HepG2 (cell line): Measurements from ENCODE around the gene ARHGEF1. TPM values are rescaled to one million over a fixed set of nuclear protein-coding genes. Genes with fewer than 3 reads are reported as not detected.
A peak's percentile ranks its signal among the peaks of the same experiment; 100 is the strongest.

Source experiments
- CBX5 ChIP-seq: sonication (generic); formaldehyde crosslinking; IDR thresholded peaks from 2 replicates; pipeline ENCODE4 v1.4.0; 2020; ENCODE audit warnings: missing genetic modification reagents, borderline replicate concordance
- HNRNPL ChIP-seq: fragments of 200-400 bp; formaldehyde crosslinking; IDR thresholded peaks from 2 replicates; pipeline ENCODE4 v1.6.1; 2017; ENCODE audit warnings: mild to moderate bottlenecking, low read depth, low read length
- MEF2D ChIP-seq: sonication (generic); formaldehyde crosslinking; IDR thresholded peaks from 2 replicates; pipeline ENCODE4 v1.5.1; 2020; ENCODE audit warnings: mild to moderate bottlenecking, missing genetic modification reagents
- NCOA5 ChIP-seq: sonication (generic); formaldehyde crosslinking; IDR thresholded peaks from 2 replicates; pipeline ENCODE4 v1.4.0; 2020; ENCODE audit warnings: missing genetic modification reagents
- NR1H2 ChIP-seq: sonication (generic); formaldehyde crosslinking; IDR thresholded peaks from 2 replicates; pipeline ENCODE4 v1.8.1; 2022; ENCODE audit warnings: low read depth, missing genetic modification reagents, borderline replicate concordance
- RELA ChIP-seq: sonication (generic); formaldehyde crosslinking; IDR thresholded peaks from 2 replicates; pipeline ENCODE4 v1.4.0; 2020; ENCODE audit warnings: missing genetic modification reagents
- SYNCRIP ChIP-seq: fragments of 200-400 bp; formaldehyde crosslinking; IDR thresholded peaks from 2 replicates; pipeline ENCODE4 v1.6.1; 2018; ENCODE audit warnings: mild to moderate bottlenecking, low read depth, low read length; ENCODE audit not compliant: insufficient read depth
- TEAD2 ChIP-seq: sonication (generic); formaldehyde crosslinking; IDR thresholded peaks from 2 replicates; pipeline ENCODE4 v1.9.0; 2021; ENCODE audit warnings: missing genetic modification reagents
- ZC3H4 ChIP-seq: sonication (generic); formaldehyde crosslinking; IDR thresholded peaks from 2 replicates; pipeline ENCODE4 v1.4.0; 2020; ENCODE audit warnings: missing genetic modification reagents, borderline replicate concordance
- ZFP62 ChIP-seq: sonication (generic); formaldehyde crosslinking; IDR thresholded peaks from 2 replicates; pipeline ENCODE4 v1.4.0; 2020; ENCODE audit warnings: missing genetic modification reagents
- ZNF256 ChIP-seq: sonication (generic); formaldehyde crosslinking; conservative IDR thresholded peaks from 2 replicates; pipeline ENCODE4 v1.4.0; 2020; ENCODE audit warnings: missing genetic modification reagents
- ZNF510 ChIP-seq: sonication (generic); formaldehyde crosslinking; IDR thresholded peaks from 2 replicates; pipeline ENCODE4 v1.4.0; 2020; ENCODE audit warnings: low read depth, mild to moderate bottlenecking, missing genetic modification reagents
- ZNF7 ChIP-seq: IDR thresholded peaks from 2 replicates; pipeline ENCODE4 v1.6.1; 2016; ENCODE audit warnings: missing biosample characterization, missing genetic modification reagents
- polyA plus RNA-seq, 8 experiments: library from polyadenylated mRNA; depleted of rRNA in 3 of 8; stranded (reverse) in 7 of 8; unstranded in 1 of 8; fragments of >200 nt; fragmentation: Illumina TruSeq in 4 of 8; extraction: Trizol in 4 of 8; gene quantifications; 2 replicates each; pipeline versions ENCODE4 v1.2.1 to v1.2.3, GENCODE V29; 2011 to 2016; ENCODE audit warnings: low read depth in 4 of 8, missing spikeins in 1 of 8, mixed read lengths in 1 of 8; ENCODE audit not compliant: insufficient read depth in 1 of 8
- total RNA-seq, 5 experiments: library from RNA; depleted of rRNA; stranded (reverse); fragments of >200 nt; fragmentation: Illumina TruSeq; extraction: Trizol; gene quantifications; 2 replicates each; pipeline ENCODE4 v1.2.3, GENCODE V29; 2016; ENCODE audit warnings: low read depth in 1 of 5
- TF ChIP-seq, protein P1 (sequence below): sonication (generic); formaldehyde crosslinking; IDR thresholded peaks from 2 replicates; pipeline ENCODE4 v1.5.1; 2020; ENCODE audit warnings: missing genetic modification reagents, mild to moderate bottlenecking, borderline replicate concordance
- TF ChIP-seq, protein P2 (sequence below): sonication (generic); formaldehyde crosslinking; IDR thresholded peaks from 2 replicates; pipeline ENCODE4 v1.8.0; 2022; ENCODE audit warnings: mild to moderate bottlenecking, missing genetic modification reagents, moderate library complexity
- TF ChIP-seq, protein P3 (sequence below): sonication (generic); IDR thresholded peaks from 2 replicates; pipeline ENCODE4 v1.6.1; 2016; ENCODE audit warnings: low read depth, borderline replicate concordance
- TF ChIP-seq, protein P4 (sequence below): sonication (generic); formaldehyde crosslinking; IDR thresholded peaks from 2 replicates; pipeline ENCODE4 v1.4.0; 2020; ENCODE audit warnings: mild to moderate bottlenecking, missing genetic modification reagents
- TF ChIP-seq, protein P5 (sequence below): sonication (generic); formaldehyde crosslinking; IDR thresholded peaks from 2 replicates; pipeline ENCODE4 v1.4.0; 2020; ENCODE audit warnings: low read depth, mild to moderate bottlenecking, missing genetic modification reagents
- TF ChIP-seq, protein P6 (sequence below): sonication (generic); formaldehyde crosslinking; conservative IDR thresholded peaks from 2 replicates; pipeline ENCODE4 v1.5.0; 2020; ENCODE audit warnings: missing genetic modification reagents

ARHGEF1 gene
- total and polyA plus RNA-seq, 2 of the 13 experiments (the other 11 are each of a cell fraction or from before 2014, with no cell fraction given) = 33.7 to 34.7 TPM

DNA sequence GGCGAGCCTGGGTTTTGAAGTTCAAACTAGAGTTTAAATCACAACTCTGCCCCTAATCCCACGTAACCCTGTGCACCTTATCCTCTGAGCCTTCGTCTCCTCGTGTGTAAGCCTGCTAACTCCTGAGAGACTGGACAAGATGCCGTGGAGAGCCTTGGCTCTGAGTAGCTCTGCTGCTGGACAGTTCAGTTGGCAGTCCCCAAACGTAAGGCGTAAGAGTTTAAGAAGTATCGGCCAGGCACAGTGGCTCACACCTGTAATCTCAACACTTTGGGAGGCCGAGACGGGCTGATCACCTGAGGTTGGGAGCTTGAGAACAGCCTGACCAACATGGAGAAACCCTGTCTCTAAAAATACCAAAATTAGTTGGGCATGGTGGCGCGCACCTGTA, 10.6 kb upstream of the ARHGEF1 start (continued):
- TF ChIP-seq, protein P1, sequence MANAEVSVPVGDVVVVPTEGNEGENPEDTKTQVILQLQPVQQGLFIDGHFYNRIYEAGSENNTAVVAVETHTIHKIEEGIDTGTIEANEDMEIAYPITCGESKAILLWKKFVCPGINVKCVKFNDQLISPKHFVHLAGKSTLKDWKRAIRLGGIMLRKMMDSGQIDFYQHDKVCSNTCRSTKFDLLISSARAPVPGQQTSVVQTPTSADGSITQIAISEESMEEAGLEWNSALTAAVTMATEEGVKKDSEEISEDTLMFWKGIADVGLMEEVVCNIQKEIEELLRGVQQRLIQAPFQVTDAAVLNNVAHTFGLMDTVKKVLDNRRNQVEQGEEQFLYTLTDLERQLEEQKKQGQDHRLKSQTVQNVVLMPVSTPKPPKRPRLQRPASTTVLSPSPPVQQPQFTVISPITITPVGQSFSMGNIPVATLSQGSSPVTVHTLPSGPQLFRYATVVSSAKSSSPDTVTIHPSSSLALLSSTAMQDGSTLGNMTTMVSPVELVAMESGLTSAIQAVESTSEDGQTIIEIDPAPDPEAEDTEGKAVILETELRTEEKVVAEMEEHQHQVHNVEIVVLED (CRISPR knock-in tag) = no peak
- TF ChIP-seq, protein P2, sequence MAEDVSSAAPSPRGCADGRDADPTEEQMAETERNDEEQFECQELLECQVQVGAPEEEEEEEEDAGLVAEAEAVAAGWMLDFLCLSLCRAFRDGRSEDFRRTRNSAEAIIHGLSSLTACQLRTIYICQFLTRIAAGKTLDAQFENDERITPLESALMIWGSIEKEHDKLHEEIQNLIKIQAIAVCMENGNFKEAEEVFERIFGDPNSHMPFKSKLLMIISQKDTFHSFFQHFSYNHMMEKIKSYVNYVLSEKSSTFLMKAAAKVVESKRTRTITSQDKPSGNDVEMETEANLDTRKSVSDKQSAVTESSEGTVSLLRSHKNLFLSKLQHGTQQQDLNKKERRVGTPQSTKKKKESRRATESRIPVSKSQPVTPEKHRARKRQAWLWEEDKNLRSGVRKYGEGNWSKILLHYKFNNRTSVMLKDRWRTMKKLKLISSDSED (CRISPR knock-in tag) = no peak
- TF ChIP-seq, protein P3, sequence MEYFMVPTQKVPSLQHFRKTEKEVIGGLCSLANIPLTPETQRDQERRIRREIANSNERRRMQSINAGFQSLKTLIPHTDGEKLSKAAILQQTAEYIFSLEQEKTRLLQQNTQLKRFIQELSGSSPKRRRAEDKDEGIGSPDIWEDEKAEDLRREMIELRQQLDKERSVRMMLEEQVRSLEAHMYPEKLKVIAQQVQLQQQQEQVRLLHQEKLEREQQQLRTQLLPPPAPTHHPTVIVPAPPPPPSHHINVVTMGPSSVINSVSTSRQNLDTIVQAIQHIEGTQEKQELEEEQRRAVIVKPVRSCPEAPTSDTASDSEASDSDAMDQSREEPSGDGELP = no peak
- TF ChIP-seq SYNCRIP (no peak), HNRNPL (no peak), CBX5 (CRISPR knock-in tag) (no peak), ZFP62 (CRISPR knock-in tag) (no peak), ZNF510 (CRISPR knock-in tag) (no peak), NR1H2 (CRISPR knock-in tag) (no peak), ZNF256 (no peak), NCOA5 (CRISPR knock-in tag) (no peak), MEF2D (CRISPR knock-in tag) (no peak), ZNF7 (CRISPR knock-in tag) (no peak), ZC3H4 (CRISPR knock-in tag) (0 out of 2 replicates have a peak, but pooled peaks have one; percentile 53), TEAD2 (CRISPR knock-in tag) (no peak), RELA (CRISPR knock-in tag) (no peak)
- TF ChIP-seq, protein P4, sequence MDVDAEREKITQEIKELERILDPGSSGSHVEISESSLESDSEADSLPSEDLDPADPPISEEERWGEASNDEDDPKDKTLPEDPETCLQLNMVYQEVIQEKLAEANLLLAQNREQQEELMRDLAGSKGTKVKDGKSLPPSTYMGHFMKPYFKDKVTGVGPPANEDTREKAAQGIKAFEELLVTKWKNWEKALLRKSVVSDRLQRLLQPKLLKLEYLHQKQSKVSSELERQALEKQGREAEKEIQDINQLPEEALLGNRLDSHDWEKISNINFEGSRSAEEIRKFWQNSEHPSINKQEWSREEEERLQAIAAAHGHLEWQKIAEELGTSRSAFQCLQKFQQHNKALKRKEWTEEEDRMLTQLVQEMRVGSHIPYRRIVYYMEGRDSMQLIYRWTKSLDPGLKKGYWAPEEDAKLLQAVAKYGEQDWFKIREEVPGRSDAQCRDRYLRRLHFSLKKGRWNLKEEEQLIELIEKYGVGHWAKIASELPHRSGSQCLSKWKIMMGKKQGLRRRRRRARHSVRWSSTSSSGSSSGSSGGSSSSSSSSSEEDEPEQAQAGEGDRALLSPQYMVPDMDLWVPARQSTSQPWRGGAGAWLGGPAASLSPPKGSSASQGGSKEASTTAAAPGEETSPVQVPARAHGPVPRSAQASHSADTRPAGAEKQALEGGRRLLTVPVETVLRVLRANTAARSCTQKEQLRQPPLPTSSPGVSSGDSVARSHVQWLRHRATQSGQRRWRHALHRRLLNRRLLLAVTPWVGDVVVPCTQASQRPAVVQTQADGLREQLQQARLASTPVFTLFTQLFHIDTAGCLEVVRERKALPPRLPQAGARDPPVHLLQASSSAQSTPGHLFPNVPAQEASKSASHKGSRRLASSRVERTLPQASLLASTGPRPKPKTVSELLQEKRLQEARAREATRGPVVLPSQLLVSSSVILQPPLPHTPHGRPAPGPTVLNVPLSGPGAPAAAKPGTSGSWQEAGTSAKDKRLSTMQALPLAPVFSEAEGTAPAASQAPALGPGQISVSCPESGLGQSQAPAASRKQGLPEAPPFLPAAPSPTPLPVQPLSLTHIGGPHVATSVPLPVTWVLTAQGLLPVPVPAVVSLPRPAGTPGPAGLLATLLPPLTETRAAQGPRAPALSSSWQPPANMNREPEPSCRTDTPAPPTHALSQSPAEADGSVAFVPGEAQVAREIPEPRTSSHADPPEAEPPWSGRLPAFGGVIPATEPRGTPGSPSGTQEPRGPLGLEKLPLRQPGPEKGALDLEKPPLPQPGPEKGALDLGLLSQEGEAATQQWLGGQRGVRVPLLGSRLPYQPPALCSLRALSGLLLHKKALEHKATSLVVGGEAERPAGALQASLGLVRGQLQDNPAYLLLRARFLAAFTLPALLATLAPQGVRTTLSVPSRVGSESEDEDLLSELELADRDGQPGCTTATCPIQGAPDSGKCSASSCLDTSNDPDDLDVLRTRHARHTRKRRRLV (CRISPR knock-in tag) = no peak
- TF ChIP-seq, protein P5, sequence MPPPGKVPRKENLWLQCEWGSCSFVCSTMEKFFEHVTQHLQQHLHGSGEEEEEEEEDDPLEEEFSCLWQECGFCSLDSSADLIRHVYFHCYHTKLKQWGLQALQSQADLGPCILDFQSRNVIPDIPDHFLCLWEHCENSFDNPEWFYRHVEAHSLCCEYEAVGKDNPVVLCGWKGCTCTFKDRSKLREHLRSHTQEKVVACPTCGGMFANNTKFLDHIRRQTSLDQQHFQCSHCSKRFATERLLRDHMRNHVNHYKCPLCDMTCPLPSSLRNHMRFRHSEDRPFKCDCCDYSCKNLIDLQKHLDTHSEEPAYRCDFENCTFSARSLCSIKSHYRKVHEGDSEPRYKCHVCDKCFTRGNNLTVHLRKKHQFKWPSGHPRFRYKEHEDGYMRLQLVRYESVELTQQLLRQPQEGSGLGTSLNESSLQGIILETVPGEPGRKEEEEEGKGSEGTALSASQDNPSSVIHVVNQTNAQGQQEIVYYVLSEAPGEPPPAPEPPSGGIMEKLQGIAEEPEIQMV (CRISPR knock-in tag) = no peak
- TF ChIP-seq, protein P6, sequence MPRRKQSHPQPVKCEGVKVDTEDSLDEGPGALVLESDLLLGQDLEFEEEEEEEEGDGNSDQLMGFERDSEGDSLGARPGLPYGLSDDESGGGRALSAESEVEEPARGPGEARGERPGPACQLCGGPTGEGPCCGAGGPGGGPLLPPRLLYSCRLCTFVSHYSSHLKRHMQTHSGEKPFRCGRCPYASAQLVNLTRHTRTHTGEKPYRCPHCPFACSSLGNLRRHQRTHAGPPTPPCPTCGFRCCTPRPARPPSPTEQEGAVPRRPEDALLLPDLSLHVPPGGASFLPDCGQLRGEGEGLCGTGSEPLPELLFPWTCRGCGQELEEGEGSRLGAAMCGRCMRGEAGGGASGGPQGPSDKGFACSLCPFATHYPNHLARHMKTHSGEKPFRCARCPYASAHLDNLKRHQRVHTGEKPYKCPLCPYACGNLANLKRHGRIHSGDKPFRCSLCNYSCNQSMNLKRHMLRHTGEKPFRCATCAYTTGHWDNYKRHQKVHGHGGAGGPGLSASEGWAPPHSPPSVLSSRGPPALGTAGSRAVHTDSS = no peak
